ENCODE measurements around the gene ZGPAT.

The ZGPAT gene

DNA sequence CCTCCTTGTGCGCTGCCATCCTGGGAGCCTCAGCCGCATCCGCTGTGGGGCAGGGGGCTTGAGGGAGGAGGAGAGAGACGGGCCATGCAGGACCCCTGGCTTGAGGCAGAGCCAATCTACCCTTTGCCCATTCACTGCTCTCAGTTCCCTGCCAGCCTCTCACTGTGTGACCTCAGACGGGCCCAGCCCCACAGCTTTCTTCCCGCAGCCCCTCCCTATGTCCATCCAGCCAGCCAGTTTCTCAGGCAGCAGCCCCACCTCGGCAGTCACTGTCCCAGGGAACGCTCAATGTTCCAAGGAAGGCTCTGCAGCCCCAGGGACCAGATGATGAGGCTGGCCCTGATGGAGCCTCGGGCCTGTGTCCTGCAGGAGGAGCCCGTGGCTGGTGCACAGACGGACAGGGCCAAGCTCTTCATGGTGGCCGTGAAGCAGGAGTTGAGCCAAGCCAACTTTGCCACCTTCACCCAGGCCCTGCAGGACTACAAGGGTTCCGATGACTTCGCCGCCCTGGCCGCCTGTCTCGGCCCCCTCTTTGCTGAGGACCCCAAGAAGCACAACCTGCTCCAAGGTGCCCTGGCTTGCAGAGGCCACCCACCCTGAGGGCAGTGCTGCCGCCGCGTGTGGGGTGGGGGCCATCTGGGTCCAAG is 15.3 kb upstream of the ZGPAT start:
- no peak for DNase-seq (ENCODE audit: low spot score)

DNA sequence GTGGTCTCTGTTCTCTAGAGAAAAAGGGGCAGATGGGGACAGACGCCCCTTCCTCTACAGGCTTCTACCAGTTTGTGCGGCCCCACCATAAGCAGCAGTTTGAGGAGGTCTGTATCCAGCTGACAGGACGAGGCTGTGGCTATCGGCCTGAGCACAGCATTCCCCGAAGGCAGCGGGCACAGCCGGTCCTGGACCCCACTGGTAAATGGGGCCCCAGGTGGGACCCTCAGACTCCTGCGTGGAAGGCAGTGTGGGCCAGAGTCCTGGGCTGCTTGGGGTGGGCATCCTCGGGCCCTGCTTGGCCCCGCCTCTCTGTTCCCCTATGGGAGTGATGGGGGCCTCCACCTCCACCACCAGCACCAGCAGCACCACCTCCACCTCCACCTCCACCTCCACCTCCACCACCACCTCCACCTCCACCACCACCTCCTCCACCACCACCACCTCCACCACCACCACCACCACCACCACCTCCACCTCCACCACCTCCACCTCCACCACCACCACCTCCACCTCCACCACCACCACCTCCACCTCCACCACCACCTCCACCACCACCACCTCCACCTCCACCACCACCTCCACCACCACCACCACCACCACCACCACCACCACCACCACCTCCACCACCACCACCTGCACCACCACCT is 14.6 kb upstream of the ZGPAT start:
- DNase-seq (ENCODE audit: low spot score): no peak

DNA sequence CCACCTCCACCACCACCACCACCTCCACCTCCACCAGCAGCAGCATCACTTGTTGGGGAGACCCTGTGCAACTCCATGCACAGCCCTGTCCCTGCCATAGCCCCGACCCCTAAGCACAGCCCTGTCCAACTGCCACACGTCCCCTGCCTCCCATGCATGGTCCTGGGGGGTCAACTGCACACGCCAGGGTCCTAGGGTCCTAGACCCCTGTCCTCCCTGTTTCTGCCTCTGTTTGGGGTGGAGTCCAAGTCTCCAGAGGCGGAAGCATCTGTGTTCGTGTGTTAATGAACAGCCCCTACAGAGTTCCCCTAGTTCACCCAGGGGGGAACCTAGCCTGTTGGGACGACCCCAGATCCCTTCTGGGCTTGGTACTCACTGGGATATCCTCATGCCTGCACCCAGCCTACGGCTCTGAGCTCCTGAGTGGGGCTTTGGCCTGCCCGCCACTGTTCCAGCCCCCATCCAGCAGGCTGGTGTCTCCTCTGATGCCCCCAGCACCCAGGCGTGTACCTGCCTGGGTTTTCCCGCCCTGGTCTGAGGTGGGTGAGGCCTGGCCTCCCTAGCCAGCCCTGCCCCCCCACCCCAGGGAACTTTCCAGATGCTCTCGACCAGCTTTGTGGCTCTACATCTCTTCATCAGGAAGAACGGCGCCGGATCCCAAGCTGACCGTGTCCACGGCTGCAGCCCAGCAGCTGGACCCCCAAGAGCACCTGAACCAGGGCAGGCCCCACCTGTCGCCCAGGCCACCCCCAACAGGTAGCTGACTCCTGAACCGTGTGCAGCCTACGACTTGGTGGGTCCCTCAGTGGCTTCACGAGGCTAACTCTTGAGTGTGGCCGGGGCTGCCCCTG is 13.9 kb upstream of the ZGPAT start:
- no peak for DNase-seq (ENCODE audit: low spot score)

DNA sequence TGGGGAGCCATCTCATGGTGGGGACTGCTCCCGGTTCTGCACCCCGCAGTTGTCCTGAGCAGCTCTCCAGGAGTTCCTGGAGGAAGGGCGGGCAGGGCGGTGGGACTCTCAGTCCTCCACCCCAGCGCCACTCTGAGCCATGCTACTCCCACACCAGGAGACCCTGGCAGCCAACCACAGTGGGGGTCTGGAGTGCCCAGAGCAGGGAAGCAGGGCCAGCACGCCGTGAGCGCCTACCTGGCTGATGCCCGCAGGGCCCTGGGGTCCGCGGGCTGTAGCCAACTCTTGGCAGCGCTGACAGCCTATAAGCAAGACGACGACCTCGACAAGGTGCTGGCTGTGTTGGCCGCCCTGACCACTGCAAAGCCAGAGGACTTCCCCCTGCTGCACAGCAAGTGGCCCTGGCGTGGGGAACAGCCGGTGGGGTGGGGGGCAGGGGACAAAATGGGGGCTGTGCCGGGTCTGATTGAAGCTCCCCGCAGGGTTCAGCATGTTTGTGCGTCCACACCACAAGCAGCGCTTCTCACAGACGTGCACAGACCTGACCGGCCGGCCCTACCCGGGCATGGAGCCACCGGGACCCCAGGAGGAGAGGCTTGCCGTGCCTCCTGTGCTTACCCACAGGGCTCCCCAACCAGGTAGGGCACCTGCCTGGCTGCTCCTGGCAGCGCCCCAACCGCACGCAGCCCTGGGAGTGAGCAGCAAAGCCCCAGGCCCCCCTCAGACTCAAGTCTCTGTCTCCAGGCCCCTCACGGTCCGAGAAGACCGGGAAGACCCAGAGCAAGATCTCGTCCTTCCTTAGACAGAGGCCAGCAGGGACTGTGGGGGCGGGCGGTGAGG is 13.0 kb upstream of the ZGPAT start:
- no peak for DNase-seq (ENCODE audit: low spot score)

DNA sequence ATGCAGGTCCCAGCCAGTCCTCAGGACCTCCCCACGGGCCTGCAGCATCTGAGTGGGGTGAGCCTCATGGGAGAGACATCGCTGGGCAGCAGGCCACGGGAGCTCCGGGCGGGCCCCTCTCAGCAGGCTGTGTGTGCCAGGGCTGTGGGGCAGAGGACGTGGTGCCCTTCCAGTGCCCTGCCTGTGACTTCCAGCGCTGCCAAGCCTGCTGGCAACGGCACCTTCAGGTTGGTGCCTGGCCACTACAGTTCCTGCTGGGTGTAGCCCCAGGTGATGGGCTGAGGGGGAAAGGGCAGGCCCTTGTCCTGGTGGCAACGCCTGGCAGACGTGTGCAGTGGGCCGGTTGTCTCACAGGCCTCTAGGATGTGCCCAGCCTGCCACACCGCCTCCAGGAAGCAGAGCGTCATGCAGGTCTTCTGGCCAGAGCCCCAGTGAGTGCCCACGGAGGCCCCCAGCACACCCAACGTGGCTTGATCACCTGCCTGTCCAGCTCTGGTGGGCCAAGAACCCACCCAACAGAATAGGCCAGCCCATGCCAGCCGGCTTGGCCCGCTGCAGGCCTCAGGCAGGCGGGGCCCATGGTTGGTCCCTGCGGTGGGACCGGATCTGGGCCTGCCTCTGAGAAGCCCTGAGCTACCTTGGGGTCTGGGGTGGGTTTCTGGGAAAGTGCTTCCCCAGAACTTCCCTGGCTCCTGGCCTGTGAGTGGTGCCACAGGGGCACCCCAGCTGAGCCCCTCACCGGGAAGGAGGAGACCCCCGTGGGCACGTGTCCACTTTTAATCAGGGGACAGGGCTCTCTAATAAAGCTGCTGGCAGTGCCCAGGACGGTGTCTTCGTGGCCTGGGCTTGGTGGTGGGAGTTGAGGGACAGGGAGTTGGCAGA is 12.2 kb upstream of the ZGPAT start:
- DNase-seq (ENCODE audit: low spot score): no peak

DNA sequence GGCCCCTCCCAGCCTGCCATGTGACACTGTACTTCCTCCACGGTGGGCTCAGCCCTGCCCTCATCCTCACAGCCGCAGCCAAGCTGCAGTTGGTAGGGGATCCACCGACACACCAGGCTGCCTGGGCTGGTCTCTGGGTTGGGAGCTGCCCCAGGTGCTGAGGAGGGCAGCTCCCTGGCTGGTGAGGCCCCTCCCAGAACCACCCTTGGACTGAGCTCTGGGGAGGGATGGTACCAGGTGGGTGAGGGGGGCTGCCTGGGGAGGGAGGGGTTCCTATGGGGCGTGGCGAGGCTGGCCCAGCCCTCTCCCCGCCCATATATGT is 11.6 kb upstream of the ZGPAT start:
- no peak for DNase-seq (ENCODE audit: low spot score)

DNA sequence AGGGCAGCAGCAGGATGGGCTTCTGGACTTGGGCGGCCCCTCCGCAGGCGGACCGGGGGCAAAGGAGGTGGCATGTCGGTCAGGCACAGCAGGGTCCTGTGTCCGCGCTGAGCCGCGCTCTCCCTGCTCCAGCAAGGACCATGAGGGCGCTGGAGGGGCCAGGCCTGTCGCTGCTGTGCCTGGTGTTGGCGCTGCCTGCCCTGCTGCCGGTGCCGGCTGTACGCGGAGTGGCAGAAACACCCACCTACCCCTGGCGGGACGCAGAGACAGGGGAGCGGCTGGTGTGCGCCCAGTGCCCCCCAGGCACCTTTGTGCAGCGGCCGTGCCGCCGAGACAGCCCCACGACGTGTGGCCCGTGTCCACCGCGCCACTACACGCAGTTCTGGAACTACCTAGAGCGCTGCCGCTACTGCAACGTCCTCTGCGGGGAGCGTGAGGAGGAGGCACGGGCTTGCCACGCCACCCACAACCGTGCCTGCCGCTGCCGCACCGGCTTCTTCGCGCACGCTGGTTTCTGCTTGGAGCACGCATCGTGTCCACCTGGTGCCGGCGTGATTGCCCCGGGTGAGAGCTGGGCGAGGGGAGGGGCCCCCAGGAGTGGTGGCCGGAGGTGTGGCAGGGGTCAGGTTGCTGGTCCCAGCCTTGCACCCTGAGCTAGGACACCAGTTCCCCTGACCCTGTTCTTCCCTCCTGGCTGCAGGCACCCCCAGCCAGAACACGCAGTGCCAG is 11.0 kb upstream of the ZGPAT start, which contains the start of gene TNFRSF6B:
Gene TNFRSF6B (plus strand): TSS at position 25 of the 729 bp plus-strand sequence. CDS start 116 bp downstream, at position 141.
- no peak for DNase-seq (ENCODE audit: low spot score)

DNA sequence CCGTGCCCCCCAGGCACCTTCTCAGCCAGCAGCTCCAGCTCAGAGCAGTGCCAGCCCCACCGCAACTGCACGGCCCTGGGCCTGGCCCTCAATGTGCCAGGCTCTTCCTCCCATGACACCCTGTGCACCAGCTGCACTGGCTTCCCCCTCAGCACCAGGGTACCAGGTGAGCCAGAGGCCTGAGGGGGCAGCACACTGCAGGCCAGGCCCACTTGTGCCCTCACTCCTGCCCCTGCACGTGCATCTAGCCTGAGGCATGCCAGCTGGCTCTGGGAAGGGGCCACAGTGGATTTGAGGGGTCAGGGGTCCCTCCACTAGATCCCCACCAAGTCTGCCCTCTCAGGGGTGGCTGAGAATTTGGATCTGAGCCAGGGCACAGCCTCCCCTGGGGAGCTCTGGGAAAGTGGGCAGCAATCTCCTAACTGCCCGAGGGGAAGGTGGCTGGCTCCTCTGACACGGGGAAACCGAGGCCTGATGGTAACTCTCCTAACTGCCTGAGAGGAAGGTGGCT is 10.4 kb upstream of the ZGPAT start:
- DNase-seq (ENCODE audit: low spot score): no peak

DNA sequence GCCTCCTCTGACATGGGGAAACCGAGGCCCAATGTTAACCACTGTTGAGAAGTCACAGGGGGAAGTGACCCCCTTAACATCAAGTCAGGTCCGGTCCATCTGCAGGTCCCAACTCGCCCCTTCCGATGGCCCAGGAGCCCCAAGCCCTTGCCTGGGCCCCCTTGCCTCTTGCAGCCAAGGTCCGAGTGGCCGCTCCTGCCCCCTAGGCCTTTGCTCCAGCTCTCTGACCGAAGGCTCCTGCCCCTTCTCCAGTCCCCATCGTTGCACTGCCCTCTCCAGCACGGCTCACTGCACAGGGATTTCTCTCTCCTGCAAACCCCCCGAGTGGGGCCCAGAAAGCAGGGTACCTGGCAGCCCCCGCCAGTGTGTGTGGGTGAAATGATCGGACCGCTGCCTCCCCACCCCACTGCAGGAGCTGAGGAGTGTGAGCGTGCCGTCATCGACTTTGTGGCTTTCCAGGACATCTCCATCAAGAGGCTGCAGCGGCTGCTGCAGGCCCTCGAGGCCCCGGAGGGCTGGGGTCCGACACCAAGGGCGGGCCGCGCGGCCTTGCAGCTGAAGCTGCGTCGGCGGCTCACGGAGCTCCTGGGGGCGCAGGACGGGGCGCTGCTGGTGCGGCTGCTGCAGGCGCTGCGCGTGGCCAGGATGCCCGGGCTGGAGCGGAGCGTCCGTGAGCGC is 9.8 kb upstream of the ZGPAT start:
- DNase-seq (ENCODE audit: low spot score): peak; percentile 67

DNA sequence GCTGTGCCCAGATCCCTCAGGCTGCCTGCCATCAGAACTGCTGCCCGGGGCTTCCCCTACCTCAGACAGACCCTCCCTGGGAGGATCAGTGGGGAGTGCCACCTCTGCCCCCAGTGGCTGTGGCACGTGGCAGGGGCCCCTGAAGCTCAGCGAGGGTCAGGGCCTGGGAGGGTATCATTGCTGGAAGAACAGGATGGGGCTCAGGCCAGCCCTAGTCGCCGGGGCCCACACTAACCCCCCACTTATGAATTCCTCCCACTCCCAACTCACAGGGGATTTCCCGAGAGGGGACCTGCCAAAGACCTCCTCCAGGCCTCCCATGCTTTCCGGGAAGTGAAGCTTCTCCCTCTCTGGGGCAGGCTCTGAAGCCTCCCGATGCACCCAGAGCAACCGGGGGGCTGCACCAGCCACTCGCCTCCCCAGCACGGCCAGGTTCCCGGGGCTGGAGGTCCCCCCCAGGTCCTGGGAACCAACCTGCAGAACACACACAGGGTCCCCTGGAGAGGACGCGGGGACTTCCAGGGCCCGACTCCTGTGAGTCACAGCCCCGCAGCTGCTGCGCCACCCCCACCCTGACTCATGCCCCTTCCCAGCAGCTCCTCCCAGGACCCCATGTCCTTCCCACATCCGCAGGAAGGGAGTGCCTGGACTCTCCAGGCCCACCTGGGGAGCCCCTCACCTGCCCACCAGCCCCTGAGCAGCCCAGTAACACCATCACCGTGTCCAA is 8.9 kb upstream of the ZGPAT start:
- no peak for DNase-seq (ENCODE audit: low spot score)

DNA sequence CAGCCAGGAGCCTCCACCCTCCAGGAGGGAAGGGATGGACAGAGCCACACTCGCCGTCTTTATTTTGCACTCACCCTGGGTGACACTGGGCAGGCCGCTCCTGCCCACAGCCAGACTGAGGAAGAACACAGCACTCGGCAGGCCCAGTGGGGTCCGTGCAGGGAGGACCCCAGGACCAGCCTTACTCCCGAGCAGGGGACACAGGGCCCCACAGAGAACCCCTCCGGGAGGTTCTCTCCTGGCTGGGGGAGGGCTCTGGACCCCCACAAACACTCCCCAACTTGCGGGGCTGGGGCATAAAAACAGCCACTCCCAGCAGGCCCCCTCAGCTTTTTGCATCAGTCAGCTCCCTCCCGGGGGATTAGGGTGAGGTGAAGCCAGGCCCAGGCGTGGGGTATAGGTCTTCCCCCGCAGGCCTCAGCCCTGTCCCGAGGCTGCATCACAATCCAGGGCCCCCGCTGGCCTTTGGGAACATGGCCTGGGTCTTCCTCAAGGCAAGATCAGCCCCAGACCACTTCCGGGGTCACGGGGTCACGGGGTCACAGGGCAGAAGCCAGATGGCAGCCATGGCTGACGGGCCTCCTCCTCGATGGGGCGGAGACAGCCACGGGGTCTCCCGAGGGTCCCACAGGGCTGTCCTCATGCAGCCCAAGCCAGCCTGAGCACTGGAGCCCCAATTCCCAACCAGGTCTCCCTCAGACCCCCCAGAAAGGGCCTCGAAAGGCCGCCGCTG is 8.2 kb upstream of the ZGPAT start:
- peak; percentile 88 for DNase-seq (ENCODE audit: low spot score)

DNA sequence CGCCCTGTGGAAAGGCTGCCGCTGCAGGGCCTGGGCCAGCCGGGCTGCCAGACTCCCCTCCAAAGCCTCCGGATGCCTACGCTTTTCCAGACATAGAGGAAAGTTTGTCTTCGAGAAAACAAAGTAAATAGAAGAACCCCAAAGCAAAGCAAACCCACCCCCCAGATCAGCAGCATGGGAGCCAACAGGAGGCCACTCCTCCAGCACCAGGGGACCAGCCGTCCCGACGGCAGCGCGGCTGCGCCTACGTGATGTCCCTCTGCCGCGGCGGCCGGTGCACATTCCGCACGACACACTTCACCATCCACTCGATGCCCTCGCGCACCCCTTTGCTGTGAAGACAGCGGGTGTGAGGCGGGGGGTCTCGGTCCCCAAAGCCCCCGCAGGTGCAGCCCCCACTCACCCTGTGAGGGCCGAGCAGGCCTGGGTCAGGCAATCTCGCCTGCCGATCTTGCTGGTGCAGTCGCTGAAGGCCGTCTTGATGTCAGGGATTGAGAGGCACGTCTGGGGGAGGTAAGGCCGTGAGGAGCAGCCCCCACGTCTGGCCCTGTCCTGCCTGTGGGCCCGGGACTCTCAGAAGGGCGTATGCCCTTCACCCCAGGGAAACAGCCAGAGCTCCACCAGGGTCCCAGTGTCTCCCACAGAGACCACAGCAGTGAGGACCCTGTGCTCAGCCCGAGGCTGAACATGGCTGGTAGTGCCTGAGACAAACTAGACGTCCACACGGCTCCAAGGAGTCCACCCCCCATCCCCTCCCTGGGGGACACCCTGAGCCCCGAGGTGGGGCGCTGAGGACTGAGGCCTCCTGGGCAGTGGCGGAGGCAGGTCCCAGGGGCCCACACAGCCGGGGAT is 7.4 kb upstream of the ZGPAT start:
- DNase-seq (ENCODE audit: low spot score): peak; percentile 71

DNA sequence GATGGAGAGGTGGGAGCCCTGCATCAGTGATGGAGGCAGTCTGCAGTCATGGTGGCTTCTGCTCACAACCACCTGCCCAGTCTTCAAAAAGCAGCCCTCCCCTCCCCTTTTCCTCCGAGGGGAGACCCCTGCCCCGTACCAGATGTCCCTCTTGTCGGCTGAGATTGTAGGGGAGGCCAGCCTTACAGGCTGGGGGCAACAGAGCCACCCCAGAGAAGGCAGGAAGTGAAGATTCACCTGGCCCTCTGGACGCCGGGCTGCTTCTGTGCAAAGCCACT is 6.8 kb upstream of the ZGPAT start:
- DNase-seq (ENCODE audit: low spot score): no peak

DNA sequence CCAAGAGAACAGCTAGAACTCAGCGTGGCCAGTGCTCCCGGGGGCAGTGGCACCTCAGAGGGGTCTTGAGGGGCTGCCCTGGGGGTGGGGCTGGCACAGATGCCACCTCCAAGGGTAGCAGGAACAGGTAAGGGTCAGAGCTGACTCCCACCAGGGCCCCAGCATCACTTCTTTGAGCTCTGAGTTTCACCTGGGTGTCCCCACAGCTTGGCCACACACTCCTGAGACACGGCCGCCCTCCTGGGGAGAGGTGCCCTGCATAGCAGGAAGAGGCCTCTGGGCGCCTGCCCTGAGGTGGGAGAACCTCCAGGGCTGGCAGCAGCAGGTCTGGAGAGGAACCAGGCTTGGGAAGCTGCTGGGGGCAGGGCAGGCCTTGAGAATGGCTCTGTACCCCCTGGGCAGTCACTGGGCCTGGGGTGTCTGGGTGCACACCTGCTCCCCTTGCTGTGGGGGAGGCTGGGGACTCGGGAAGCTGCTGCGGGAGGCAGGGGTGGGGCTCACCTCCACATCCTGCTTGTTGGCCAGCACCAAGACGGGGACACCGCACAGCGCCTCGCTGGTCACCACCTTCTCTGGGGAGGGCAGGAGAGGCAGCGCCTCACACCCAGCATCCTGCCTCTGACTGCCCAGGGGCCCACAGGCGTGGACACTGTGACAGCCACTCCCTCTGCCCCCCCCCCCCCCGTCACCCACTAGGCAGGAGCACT is 6.4 kb upstream of the ZGPAT start:
- DNase-seq (ENCODE audit: low spot score): no peak

DNA sequence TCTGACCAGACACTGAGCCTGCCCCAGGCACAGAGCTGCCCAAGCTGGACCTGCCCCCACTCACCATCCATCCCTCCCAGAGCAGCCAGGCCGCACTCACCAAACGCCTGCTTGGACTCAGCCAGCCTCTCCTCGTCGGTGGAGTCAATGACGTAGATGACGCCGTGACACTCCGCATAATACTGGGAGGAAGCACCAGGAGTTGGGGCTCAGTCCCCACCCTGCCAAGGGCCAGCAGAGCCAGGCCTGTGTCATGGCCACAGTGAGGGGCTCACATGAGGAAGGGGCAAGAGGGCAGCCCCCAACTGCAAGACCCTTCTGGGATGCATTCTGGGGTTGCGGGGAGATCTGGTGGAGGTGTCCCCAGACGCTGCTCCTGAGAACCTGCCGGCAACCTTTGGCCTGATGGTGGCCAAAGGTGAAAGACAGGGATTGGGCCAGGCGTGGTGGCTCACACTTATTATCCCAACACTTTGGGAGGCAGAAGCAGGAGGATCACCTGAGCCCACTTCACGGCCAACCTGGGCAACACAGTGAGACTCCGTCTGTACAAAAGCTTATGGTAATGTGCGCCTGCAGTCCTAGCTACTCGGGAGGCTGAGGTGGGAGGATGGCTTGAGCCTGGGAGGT is 5.7 kb upstream of the ZGPAT start:
- peak; percentile 21 for DNase-seq (ENCODE audit: low spot score)
